Measurements from ENCODE around the gene SORBS1.

SORBS1 gene

DNA sequence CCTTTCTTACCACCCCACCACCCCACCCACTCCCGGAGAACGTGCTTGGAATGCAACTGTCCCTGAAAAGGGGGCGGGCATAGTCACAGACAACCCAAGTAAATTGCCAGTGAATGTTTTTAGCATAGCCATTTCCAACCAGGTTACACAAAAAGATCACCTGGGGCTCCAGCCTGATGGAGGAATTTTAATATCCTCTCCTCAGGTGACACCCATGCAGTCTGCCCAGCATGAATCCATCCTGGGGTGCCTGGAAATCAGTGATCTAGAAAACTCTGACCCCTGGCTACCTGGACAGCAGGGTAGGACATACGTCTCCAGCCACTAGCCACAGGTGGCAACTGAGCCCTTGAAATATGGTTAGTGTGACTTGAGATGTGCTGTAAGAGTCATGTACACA is 61.1 kb downstream of the SORBS1 start:
- TF ChIP-seq ZFX (IDR thresholded peaks at IDR 0.05), result no peak
- TF ChIP-seq CTCF (conservative IDR thresholded peaks at IDR 0.05), result no peak

DNA sequence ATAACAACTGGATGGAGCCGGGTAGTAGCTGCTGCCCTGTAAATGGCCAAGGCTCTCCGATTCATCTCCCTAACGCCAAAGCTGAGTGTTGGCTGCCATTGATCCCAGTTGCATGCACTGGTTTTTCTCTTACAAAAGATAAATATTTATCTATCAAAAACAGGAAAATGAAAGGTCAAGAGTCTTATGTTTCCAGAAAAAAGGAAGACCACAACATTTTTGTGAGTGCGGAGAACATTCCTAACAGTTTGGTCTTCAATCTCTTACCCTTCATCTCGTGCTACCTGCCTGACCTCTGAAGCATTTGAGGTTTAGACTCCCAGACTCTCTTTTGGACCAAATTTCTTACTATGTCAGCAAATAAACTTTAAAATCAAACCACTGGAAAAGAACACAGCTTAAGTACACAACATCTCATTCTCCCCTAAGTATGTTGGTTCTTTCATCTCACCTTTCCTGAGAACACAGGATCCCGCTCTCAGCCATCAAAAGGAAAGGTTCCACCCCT is 61.6 kb downstream of the SORBS1 start:
- TF ChIP-seq CTCF (conservative IDR thresholded peaks at IDR 0.05), result no peak
- TF ChIP-seq ZFX (IDR thresholded peaks at IDR 0.05), result no peak
- H3K27ac ChIP-seq, result no peak overlapping the region

More for the DNA sequence above, 61.1 kb downstream of the SORBS1 start:
- H3K27ac ChIP-seq, result no peak overlapping the region

DNA sequence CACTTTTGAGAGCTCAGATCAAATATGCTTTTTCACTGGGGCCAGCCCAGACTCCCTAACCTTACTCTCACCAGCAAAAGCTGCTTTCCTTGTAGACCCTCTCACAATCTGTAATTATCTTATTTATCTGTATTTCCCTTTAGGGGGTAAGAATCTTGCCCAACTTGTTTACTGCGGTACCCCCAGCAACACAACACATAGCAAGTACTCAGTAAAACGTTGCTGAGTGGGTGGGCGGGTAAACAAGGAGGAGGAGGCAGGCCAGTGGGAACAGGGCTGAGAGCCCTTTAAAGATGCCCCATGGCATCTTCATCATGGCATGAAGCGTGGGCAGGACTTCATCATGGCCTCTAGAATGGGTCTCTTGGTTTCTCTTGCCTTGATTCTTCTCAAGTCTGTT is 64.2 kb downstream of the SORBS1 start:
- no peak overlapping the region for H3K27ac ChIP-seq
- TF ChIP-seq ZFX (IDR thresholded peaks at IDR 0.05) (no peak), CTCF (conservative IDR thresholded peaks at IDR 0.05) (no peak)

DNA sequence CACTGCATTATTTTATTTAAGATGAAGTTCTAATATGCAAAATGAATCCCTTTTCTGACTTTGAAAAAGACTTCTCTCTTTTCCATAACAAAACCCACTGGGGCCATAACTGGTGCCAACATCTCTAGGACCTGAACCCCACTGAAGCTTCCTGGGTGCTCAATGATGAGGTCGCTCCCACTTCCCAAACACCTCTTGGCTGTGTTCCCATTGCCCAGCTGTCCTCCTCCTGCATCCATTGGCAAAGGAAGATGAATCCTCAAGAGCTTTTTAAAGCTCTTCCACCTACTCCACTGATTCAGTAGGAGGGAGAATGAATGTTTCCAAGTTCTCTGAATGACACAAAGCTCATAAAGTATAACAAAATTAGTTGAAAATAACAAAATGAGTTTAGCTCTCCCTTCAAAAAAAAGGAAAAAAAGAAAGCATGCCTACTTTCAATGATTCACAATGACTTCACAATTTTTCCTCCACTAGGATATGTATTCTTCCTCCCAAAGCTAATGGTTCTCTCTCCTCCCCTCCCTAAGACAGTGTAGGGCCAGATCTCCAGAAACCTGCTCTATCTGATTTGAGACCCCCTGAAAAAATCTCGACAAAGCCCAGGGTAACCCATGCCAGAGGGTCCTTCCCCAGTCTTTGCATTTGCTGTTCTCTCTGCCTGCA is 64.8 kb downstream of the SORBS1 start:
- H3K27ac ChIP-seq, result no peak overlapping the region
- TF ChIP-seq ZFX (IDR thresholded peaks at IDR 0.05), result no peak
- no peak for TF ChIP-seq CTCF (conservative IDR thresholded peaks at IDR 0.05)

- TF ChIP-seq CTCF (conservative IDR thresholded peaks at IDR 0.05) (no peak), ZFX (IDR thresholded peaks at IDR 0.05) (no peak)
- no peak overlapping the region for H3K27ac ChIP-seq
These were observed 67.3 kb downstream of the SORBS1 start for GRCh38 chr10:95493862-95494261.

GRCh38 chr10:95487994-95488393 is 73.2 kb downstream of the SORBS1 start:
- TF ChIP-seq ZFX (IDR thresholded peaks at IDR 0.05) (no peak), CTCF (conservative IDR thresholded peaks at IDR 0.05) (no peak)
- H3K27ac ChIP-seq, result no peak overlapping the region

GRCh38 chr10:95485056-95485844 is 75.9 kb downstream of the SORBS1 start:
- TF ChIP-seq CTCF (conservative IDR thresholded peaks at IDR 0.05) (no peak), ZFX (IDR thresholded peaks at IDR 0.05) (no peak)

More at GRCh38 chr10:95485056-95485844, 75.9 kb downstream of the SORBS1 start:
- no peak overlapping the region for H3K27ac ChIP-seq

Data from C4-2B (cell line).